Measurements from ENCODE around the gene ZNF620. TPM values are rescaled to one million over a fixed set of nuclear protein-coding genes. Genes with fewer than 3 reads are reported as not detected.
"Not testable (repeated sequence)": the region's sequence is repeated elsewhere in the genome, so short reads cannot be mapped to it uniquely, and the experiment has no call there.

ZNF620 gene
- total RNA-seq, 1 experiment from 2014 or later, result 2.1 TPM

- DNase-seq (ENCODE audit: low spot score), result no peak
Measured at GRCh38 chr3:40502034-40502433, 3.8 kb upstream of the ZNF620 start.

- DNase-seq (ENCODE audit: low spot score), result peak; percentile 14
Measured at GRCh38 chr3:40504636-40505430, 1.0 kb upstream of the ZNF620 start.

- no peak for DNase-seq (ENCODE audit: low spot score)
Measured at GRCh38 chr3:40511031-40511718, 5.3 kb downstream of the ZNF620 start.

GRCh38 chr3:40516201-40516600, 10.4 kb downstream of the ZNF620 start:
- no peak for DNase-seq (ENCODE audit: low spot score)

DNA sequence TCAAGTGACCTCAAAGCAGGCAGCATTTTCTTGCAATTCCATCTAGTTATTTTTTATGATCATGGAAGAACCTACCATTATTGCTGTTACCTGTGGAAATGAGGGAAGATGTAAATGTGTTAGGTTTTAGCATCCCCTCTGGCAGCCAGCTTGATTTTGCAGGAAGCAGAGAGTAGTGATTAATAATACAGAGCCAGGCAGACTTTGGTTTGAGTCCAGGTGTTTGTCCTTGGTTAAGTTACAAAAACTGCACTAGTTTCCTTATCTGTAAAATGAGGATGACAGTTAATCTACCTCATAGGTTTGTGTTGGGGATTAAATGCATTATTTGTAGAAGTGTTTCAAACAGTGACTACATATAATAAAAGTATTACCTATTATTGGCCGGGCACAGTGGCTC, 12.2 kb downstream of the ZNF620 start:
- no peak for DNase-seq (ENCODE audit: low spot score)

DNA sequence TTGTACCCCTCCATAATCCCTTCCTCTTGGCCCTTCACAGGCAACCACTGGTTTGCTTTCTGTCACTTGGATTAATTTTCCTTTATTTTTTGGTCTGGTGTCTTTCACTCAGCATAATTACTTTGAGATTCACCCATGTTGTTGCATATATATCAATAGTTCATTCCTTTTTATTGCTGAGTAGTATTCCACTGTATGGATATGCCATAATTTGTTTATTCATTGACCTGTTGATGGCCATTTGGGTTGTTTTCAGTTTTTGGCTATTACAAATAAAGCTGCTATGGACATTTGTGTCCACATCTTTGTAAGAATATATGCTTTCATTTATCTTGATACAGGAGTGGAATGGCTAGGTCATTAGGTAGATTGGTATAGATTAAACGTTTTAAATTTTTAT, 13.0 kb downstream of the ZNF620 start:
- DNase-seq (ENCODE audit: low spot score), result no peak

DNA sequence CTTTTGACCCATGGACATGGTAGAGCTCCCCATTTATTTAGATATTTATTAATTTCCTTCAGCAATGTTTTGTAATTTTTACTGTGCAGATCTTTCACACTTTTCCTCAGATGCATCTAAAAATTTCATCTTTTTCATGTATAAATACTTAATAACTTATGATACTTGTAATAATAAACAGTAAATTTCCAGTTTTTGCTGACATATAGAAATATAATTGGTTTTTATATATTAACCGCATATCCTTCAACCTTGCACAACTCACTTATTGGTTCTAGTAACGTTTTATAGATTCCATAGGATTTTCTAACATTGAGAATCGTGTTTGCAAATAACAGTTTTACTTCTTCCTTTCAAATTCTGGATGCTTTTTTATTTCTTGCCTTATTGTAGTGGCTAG, 15.4 kb downstream of the ZNF620 start:
- DNase-seq (ENCODE audit: low spot score), result no peak

DNA sequence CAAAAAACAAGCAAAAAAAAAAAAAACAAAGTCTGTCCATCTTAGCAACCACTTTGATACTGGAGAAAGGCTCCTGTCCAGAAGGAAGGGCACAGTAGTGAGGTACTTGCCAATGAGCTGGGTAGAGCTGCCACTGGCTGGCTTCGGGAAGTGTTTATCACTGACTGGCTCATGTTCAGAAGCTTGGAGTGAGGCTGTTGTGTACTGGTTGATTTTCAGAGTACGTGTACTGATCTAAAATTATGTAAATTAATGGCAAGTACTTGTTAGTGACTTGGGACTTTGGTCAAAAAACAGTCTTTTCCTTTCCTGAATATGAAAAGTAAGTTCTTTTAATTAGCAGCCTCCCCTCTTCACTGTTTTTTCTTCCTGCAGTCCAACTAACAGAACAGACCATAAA, 17.9 kb downstream of the ZNF620 start:
- peak; percentile 7 for DNase-seq (ENCODE audit: low spot score)

- peak; percentile 37 for DNase-seq (ENCODE audit: low spot score)
Measured at GRCh38 chr3:40524222-40524567, 18.4 kb downstream of the ZNF620 start.

DNA sequence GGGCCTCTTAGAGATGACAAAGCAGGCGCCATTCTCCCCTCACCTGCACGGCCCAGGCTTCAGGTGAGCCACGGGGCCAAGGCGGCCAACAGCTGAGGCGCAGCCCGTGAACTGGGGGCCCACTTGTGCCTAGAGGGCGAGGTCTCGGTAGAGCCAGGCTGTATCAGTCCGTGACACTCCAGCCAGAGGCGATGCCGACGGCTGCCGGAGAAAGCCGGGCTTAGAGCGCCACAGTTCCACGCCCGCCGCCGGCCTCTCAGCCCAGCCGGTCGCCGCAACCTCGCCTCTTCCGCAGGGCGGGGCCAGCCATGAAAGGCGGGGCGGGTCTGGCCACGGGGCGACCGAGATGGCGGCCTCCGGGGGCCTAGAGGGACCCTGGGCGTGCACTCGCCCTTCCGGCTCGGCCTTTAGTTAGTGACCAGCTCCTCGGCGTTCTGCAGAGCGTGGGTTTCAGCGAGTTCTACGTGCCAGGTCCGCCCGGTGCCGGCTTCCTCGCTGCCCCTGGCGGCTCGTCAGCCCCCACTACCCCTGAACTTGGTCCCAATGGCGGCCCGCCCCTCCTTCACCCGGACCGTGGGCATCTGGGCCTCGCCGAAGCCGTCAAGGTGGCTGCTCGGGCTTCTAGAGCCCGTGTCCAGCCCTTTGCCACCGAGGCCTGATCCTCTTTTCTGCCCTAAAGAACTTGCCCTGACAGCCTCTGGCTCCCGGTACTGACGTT, 18.9 kb downstream of the ZNF620 start, which contains the start of gene ZNF621:
TSS of gene ZNF621 (plus strand) at position 393 of the 718 bp plus-strand sequence. CDS start 881 bp downstream, outside the sequence.
- DNase-seq (ENCODE audit: low spot score), result peak; percentile 84

- no peak for DNase-seq (ENCODE audit: low spot score)
Measured at GRCh38 chr3:40528426-40528825, 22.6 kb downstream of the ZNF620 start.

- DNase-seq (ENCODE audit: low spot score), result no peak
Measured at GRCh38 chr3:40532252-40532651, 26.4 kb downstream of the ZNF620 start.

DNA sequence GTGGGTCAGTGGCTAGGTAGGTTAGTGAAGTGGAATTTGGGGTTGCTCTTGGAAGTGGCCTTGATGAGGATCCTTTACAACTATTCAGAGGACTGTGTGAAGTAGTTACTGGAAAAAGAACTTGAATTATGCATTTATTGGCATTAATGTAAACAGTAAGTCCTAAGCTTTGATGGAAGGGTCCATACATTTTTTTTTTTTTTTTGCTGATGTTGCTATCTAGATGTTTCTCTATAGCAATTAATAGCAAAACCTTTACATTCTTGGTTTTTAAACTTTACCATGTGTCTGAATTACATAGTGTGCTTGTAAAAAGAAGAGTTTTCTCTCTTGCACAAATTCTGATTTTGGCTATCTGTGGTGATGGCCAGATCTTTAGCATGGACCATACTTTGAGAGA, 28.4 kb downstream of the ZNF620 start:
- DNase-seq (ENCODE audit: low spot score), result no peak

- DNase-seq (ENCODE audit: low spot score), result no peak
Measured at GRCh38 chr3:40546816-40547215, 41.0 kb downstream of the ZNF620 start.

- no peak for DNase-seq (ENCODE audit: low spot score)
Measured at GRCh38 chr3:40550167-40550566, 44.3 kb downstream of the ZNF620 start.

GRCh38 chr3:40557575-40558161, 51.8 kb downstream of the ZNF620 start:
- DNase-seq (ENCODE audit: low spot score), result no peak

DNA sequence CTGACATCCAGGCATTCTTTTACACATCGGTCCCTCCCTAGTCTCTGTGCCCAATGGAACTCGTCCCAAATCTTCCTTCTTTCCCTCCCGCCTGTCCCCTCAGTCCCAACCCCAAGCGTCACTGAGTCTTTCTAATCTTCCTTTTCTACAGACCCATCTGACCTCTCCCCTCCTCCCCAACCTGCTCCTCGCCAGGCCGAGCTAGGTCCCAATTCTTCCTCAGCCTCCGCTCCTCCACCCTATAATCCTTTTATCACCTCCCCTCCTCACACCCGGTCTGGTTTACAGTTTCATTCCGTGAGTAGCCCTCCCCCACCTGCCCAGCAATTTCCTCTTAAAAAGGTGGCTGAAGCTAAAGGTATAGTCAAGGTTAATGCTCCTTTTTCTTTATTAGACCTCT, 56.6 kb downstream of the ZNF620 start:
- not testable (repeated sequence) for DNase-seq (ENCODE audit: low spot score)

GRCh38 chr3:40565629-40566028, 59.8 kb downstream of the ZNF620 start:
- not testable (repeated sequence) for DNase-seq (ENCODE audit: low spot score)

DNA sequence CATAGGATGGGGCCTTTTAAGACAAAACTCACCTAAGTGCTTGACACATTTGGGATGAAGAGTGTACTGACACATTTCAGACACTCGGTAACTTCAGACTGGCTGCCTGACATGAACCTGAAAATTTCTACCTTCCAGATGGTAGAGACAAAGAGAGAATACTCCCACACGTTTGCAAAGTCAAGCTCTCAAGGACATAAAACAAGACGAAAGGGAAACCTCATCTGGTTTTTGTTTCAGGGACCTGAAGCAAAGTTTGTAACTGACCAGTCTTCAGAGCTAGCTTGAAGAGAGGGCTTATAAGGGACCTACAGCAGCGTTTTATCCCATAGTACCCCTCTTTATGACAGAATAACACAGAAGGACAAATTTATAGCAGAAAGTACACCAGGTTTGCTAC, 60.9 kb downstream of the ZNF620 start:
- no peak for DNase-seq (ENCODE audit: low spot score)
